Endothelial cell of umbilical vein (primary cell): ENCODE results near the gene RNF227. TPM values are rescaled to one million over a fixed set of nuclear protein-coding genes. Genes with fewer than 3 reads are reported as not detected.

Experiments
- BruUV-seq: library from RNA; stranded (reverse); fragments of 400-500 nt; replicated peaks from 2 replicates; lab custom pipeline; 2021; lab: Mats Ljungman, UMichigan
- CTCF ChIA-PET: fragments of 300-600, 350-600 bp; sonication (Branson Sonifier 250); formaldehyde crosslinking; loops from one replicate; lab custom pipeline; 2021; ENCODE audit warnings: antibody characterized with exemption, inconsistent platforms; lab: Charles Lee
- POLR2A ChIA-PET: fragments of 300-600, 350-600 bp; sonication (Branson Sonifier 250); formaldehyde crosslinking; loops from one replicate; lab custom pipeline; 2021; ENCODE audit warnings: antibody characterized with exemption, inconsistent platforms; lab: Charles Lee
- DNase-seq: peaks from one replicate; pipeline ENCODE4 v3.0.0-alpha.2; 2011; ENCODE audit warnings: low read depth, low spot score
- FAIRE-seq: peaks from 2 replicates; lab custom pipeline; 2011; peaks lifted over from hg19 to GRCh38; lab: Jason Lieb, UNC
- H2AFZ ChIP-seq: 2 replicates; pipeline ENCODE4 v1.6.0; 2012; ENCODE audit warnings: low read depth, low read length, control low read depth, inconsistent platforms
- H3K27ac ChIP-seq: 2 replicates; pipeline ENCODE4 v1.5.1; 2011; ENCODE audit warnings: low read depth, mild to moderate bottlenecking, control low read depth, low read length, moderate library complexity; ENCODE audit not compliant: insufficient read depth
- H3K27me3 ChIP-seq, 2 experiments: 2 replicates each; pipeline versions ENCODE4 v1.6.0 to v1.6.1; 2011; ENCODE audit warnings: low read length in 2 of 2, mixed read lengths in 1 of 2; ENCODE audit not compliant: control insufficient read depth in 2 of 2, insufficient read depth in 2 of 2
- H3K36me3 ChIP-seq, 2 experiments: 2 replicates in 1 of 2; 3 replicates in 1 of 2; pipeline ENCODE4 v1.5.1; 2011; ENCODE audit warnings: low read length in 2 of 2, mild to moderate bottlenecking in 1 of 2, moderate library complexity in 1 of 2; ENCODE audit not compliant: control insufficient read depth in 2 of 2, insufficient read depth in 2 of 2; ENCODE audit errors: extremely low read depth in 1 of 2
- H3K4me1 ChIP-seq: 3 replicates; pipeline ENCODE4 v1.5.1; 2011; ENCODE audit warnings: mild to moderate bottlenecking, low read length; ENCODE audit not compliant: control insufficient read depth, insufficient read depth; ENCODE audit errors: extremely low read depth
- H3K4me2 ChIP-seq: 2 replicates; pipeline ENCODE4 v1.6.1; 2011; ENCODE audit warnings: low read length, control low read depth, mixed read lengths; ENCODE audit not compliant: insufficient read depth
- H3K4me3 ChIP-seq, 3 experiments: fragments of 200-600 bp in 1 of 3; sonication (generic), shearing (Covaris generic) in 1 of 3; replicated peaks in 1 of 3; 2 replicates each; pipeline ENCODE4 v1.5.1; 2011 to 2016; ENCODE audit warnings: control low read depth in 3 of 3, low read length in 3 of 3, mild to moderate bottlenecking in 2 of 3, inconsistent platforms in 1 of 3, low read depth in 1 of 3, moderate library complexity in 1 of 3; ENCODE audit not compliant: insufficient read depth in 1 of 3
- H3K79me2 ChIP-seq: 2 replicates; pipeline ENCODE4 v1.6.0; 2012; ENCODE audit warnings: low read length, inconsistent platforms; ENCODE audit not compliant: control insufficient read depth, insufficient read depth
- H3K9ac ChIP-seq: replicated peaks from 2 replicates; pipeline ENCODE3; 2011; ENCODE audit warnings: low read length, control low read depth; ENCODE audit not compliant: insufficient read depth; ENCODE audit errors: extremely low read depth
- H3K9me1 ChIP-seq: replicated peaks from 3 replicates; pipeline ENCODE4 v1.6.0; 2011; ENCODE audit warnings: mild to moderate bottlenecking, low read length; ENCODE audit not compliant: control insufficient read depth, insufficient read depth; ENCODE audit errors: extremely low read depth
- H3K9me3 ChIP-seq: replicated peaks from 2 replicates; pipeline ENCODE4 v1.5.1; 2012; ENCODE audit warnings: low read length, inconsistent platforms; ENCODE audit not compliant: control insufficient read depth, insufficient read depth
- H4K20me1 ChIP-seq: replicated peaks from 2 replicates; pipeline ENCODE3; 2011; ENCODE audit warnings: mild to moderate bottlenecking, low read length; ENCODE audit not compliant: control insufficient read depth, insufficient read depth; ENCODE audit errors: extremely low read depth
- EZH2 ChIP-seq: IDR thresholded peaks from 2 replicates; pipeline ENCODE4 v1.6.1; 2012; ENCODE audit warnings: borderline replicate concordance, low read depth, mild to moderate bottlenecking, moderate library complexity, low read length, inconsistent platforms; ENCODE audit not compliant: severe bottlenecking
- FOS ChIP-seq: IDR thresholded peaks from 2 replicates; pipeline ENCODE4 v1.6.1; 2011; ENCODE audit warnings: mild to moderate bottlenecking, low read length, moderate library complexity, borderline replicate concordance; ENCODE audit not compliant: insufficient read depth
- GATA2 ChIP-seq: IDR thresholded peaks from 2 replicates; pipeline ENCODE4 v1.7.0; 2011; ENCODE audit warnings: low read depth, mild to moderate bottlenecking, moderate library complexity, mixed read lengths, low read length; ENCODE audit not compliant: insufficient read length, insufficient read depth
- JUN ChIP-seq: IDR thresholded peaks from 2 replicates; pipeline ENCODE4 v1.6.1; 2011; ENCODE audit warnings: borderline replicate concordance, low read depth; ENCODE audit not compliant: insufficient read length, insufficient read depth
- MYC ChIP-seq: IDR thresholded peaks from one replicate; pipeline ENCODE4 v1.6.1; 2011; ENCODE audit warnings: mild to moderate bottlenecking, low read depth, low read length
- POLR2A ChIP-seq: IDR thresholded peaks from 2 replicates; pipeline ENCODE4 v1.6.1; 2012; ENCODE audit warnings: low read depth, mild to moderate bottlenecking, control low read depth, low read length
- POLR2AphosphoS5 ChIP-seq: IDR thresholded peaks from 2 replicates; pipeline ENCODE4 v1.6.1; 2012; ENCODE audit warnings: low read depth, mild to moderate bottlenecking, control low read depth, low read length, moderate library complexity; ENCODE audit not compliant: insufficient read depth
- dilution Hi-C: fragments of 300-500 bp; cut with MboI; formaldehyde crosslinking; loops from one replicate; pipeline ENCODE4 v1.15.0; 2019; ENCODE audit warnings: low sequenced_read_pairs; ENCODE audit not compliant: extremely low pct_ligation_motif_present
- intact Hi-C: fragments of 100-400 bp; cut with micrococcal nuclease; formaldehyde crosslinking; loops from one replicate; pipeline ENCODE4 v1.10.0; 2022
- polyA plus RNA-seq, 4 experiments: library from polyadenylated mRNA; depleted of rRNA in 3 of 4; stranded (reverse) in 3 of 4; unstranded in 1 of 4; fragments of >200 nt; gene quantifications; 2 replicates each; pipeline versions ENCODE4 v1.2.1 to v1.2.3, GENCODE V29; 2011 to 2012; ENCODE audit warnings: missing spikeins in 1 of 4
- total RNA-seq: library from RNA; stranded (reverse); gene quantifications from 2 replicates; pipeline ENCODE4 v1.2.3, GENCODE V29; 2021
- TF ChIP-seq, protein P1 (sequence below): IDR thresholded peaks from 2 replicates; pipeline ENCODE4 v1.6.1; 2011; ENCODE audit not compliant: insufficient read depth, insufficient read length
- TF ChIP-seq, protein P2 (sequence below), 2 donors: IDR thresholded peaks; 1 replicate in 1 of 2; 2 replicates in 1 of 2; pipeline ENCODE4 v1.5.1; 2011; ENCODE audit warnings: low read length in 2 of 2, mild to moderate bottlenecking in 2 of 2, moderate library complexity in 2 of 2, control low read depth in 1 of 2, inconsistent platforms in 1 of 2, low read depth in 1 of 2; ENCODE audit not compliant: insufficient read depth in 1 of 2; ENCODE audit errors: extremely low read depth in 1 of 2

Gene RNF227
- total and polyA plus RNA-seq, 2 donors (not counting 3 experiments of a cell fraction or from before 2014, with no cell fraction given), result 0.58 to 0.76 TPM

DNA sequence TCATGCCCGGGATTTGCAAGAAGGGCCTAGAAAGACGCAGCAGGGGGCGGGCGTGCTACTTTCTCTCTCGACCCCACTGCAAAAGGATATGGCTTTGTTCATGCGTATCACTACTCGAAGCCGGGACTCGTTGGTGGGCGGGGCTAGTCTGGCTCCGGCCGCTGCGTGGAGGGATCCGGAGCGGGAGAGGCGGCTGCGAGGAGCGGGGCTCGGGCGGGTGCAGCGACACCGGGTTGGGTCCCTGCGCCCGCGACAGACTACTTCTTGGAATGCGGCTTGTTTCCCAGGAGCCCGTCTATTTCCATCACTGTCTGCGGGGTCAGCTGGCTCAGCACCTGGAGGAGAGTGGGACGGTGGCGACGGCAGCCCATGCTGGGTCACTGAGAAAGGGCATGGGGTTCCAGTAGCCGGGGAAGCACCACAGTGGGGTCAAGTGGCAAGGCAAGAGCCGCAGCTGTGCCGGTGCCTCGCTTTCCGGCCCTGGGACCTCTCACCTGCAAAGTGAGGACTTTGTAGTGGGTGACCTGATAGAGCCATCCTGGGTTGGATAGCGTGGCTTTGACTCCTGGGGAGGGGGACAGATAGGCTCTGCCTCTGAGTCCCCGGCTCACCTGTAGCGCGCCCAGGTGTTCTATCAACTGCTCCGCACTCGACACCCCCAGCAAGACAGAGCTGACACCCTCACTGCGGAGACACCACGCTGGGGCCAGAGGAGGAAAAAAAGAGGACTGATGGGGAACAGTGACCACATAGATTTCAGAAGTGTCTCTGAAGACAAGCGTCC lies 6.9 kb upstream of the RNF227 start:
- Histone ChIP-seq H3K36me3 (no peaks in the 10 kb centered on the region), H3K9ac (peak overlapping the region; percentile 40), H2AFZ (peak overlapping the region; percentile 76), H3K4me3 (peak overlapping the region in 2 of 3 experiments; percentile 25 to 34), H3K9me3 (no peaks in the 10 kb centered on the region), H3K4me2 (peak overlapping the region; percentile 38), H3K4me1 (peaks cover 13% of the 10 kb centered on the region), H3K79me2 (no peaks in the 10 kb centered on the region), H3K27ac (no peak overlapping the region), H4K20me1 (no peaks in the 10 kb centered on the region), H3K9me1 (no peaks in the 10 kb centered on the region), H3K27me3 (no peaks in the 10 kb centered on the region)
- CTCF ChIA-PET, result interaction anchor here (0.7 to 1.5 kb wide), 4 partner anchors 10 to 135 kb away, joined by 3 to 4 read pairs (median 4); no protein-coding TSS in a partner anchor
- BruUV-seq, result no TSS peak
- intact Hi-C loops, result no loop called here
- POLR2A ChIA-PET, result no interaction called here
- dilution Hi-C loops, result no loop called here
- peak; percentile 91 for FAIRE-seq
- TF ChIP-seq POLR2AphosphoS5 (peak; percentile 54), EZH2 (no peak), MYC (no peak), JUN (no peak), GATA2 (no peak), FOS (no peak), POLR2A (peak; percentile 42)
- TF ChIP-seq, protein P1, sequence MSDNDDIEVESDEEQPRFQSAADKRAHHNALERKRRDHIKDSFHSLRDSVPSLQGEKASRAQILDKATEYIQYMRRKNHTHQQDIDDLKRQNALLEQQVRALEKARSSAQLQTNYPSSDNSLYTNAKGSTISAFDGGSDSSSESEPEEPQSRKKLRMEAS, result no peak
- TF ChIP-seq, protein P2, sequence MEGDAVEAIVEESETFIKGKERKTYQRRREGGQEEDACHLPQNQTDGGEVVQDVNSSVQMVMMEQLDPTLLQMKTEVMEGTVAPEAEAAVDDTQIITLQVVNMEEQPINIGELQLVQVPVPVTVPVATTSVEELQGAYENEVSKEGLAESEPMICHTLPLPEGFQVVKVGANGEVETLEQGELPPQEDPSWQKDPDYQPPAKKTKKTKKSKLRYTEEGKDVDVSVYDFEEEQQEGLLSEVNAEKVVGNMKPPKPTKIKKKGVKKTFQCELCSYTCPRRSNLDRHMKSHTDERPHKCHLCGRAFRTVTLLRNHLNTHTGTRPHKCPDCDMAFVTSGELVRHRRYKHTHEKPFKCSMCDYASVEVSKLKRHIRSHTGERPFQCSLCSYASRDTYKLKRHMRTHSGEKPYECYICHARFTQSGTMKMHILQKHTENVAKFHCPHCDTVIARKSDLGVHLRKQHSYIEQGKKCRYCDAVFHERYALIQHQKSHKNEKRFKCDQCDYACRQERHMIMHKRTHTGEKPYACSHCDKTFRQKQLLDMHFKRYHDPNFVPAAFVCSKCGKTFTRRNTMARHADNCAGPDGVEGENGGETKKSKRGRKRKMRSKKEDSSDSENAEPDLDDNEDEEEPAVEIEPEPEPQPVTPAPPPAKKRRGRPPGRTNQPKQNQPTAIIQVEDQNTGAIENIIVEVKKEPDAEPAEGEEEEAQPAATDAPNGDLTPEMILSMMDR (IDR thresholded peaks at IDR 0.05; ENCODE audit: extremely low read depth in 1 of 2, insufficient read depth in 1 of 2, low read depth in 1 of 2, low read length in 2 of 2), result peak in 1 of 2 donors; percentile 13
- peak; percentile 83 for DNase-seq
